ENCODE data around the gene ATAD1. TPM values are rescaled to one million over a fixed set of nuclear protein-coding genes. Genes with fewer than 3 reads are reported as not detected.
"Not testable (repeated sequence)": the region's sequence is repeated elsewhere in the genome, so short reads cannot be mapped to it uniquely, and the experiment has no call there.

The ATAD1 gene
- total RNA-seq, 4 donors from 2014 or later, result 36.6 to 52.8 (median 45.8) TPM

GRCh38 chr10:87752566-87752965 lies 65.5 kb downstream of the ATAD1 start:
- Histone ChIP-seq H3K9me3 (no peaks in the 10 kb centered on the region), H3K27ac (no peak overlapping the region), H3K4me3 (no peak overlapping the region), H3K36me3 (peaks cover 0 to 53% of the 10 kb centered on the region in 2 donors), H3K4me1 (peaks cover 0 to 13% (median 0%) of the 10 kb centered on the region in 3 donors), H3K27me3 (no peaks in the 10 kb centered on the region)
- TF ChIP-seq POLR2AphosphoS5 (IDR thresholded peaks at IDR 0.05) (no peak), POLR2A (IDR thresholded peaks at IDR 0.05) (no peak), CTCF (IDR thresholded peaks at IDR 0.05) (no peak), EP300 (IDR thresholded peaks at IDR 0.05) (no peak)
- no peak for ATAC-seq
- WGBS, 2 donors (ENCODE audit: low coverage in 1 of 2), result 75 to 77% methylated on average over 2 of the region's 2 CpGs

DNA sequence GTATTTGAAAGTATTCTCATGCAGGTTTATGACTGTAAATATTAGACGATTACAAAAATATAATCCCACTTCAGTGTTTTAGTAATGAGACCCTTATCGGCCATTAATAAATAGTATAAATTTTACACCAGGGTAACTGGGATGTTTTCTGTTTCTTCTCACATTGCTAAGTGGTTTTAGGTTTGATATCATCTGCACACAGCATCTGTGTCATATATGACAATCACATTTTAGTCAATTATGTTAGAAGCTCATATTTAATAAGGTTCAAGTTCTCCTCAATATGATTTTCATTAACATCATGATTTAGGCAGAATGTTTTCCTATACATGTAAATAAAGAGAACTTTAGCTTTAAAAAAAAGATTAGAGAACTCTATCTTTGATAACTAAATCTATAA lies 66.8 kb downstream of the ATAD1 start:
- Histone ChIP-seq H3K4me1 (peaks cover 0 to 19% (median 0%) of the 10 kb centered on the region in 3 donors), H3K4me3 (no peak overlapping the region), H3K36me3 (peaks cover 0 to 40% of the 10 kb centered on the region in 2 donors), H3K9me3 (no peaks in the 10 kb centered on the region), H3K27me3 (no peaks in the 10 kb centered on the region), H3K27ac (no peak overlapping the region)
- TF ChIP-seq POLR2AphosphoS5 (IDR thresholded peaks at IDR 0.05), result no peak
- TF ChIP-seq CTCF (IDR thresholded peaks at IDR 0.05), result no peak
- no peak for TF ChIP-seq POLR2A (IDR thresholded peaks at IDR 0.05)
- no peak for TF ChIP-seq EP300 (IDR thresholded peaks at IDR 0.05)
- WGBS, 2 donors (ENCODE audit: low coverage in 1 of 2), result 82 to 100% methylated on average over 2 of the region's 2 CpGs
- ATAC-seq, result no peak

DNA sequence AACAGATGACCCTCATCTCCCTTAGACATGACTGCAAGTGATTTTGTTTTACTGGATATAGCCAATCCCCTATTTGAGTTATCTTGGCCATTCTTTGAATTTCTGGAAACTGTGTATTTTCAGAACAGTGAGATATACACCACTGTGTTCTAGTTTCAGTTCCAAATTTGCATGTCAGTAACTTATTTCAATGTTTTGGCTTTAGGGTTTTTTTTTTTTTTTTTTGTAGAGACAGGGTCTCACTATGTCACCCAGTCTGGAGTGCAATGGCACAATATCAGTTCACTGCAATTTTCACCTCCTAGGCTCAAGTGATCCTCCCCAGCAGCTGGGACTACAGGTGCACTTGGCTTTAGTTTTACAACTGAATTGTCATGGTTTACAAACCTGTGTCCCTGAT lies 67.2 kb downstream of the ATAD1 start:
- no peak overlapping the region for H3K27ac ChIP-seq
- TF ChIP-seq CTCF (IDR thresholded peaks at IDR 0.05) (no peak), EP300 (IDR thresholded peaks at IDR 0.05) (no peak)

GRCh38 chr10:87750001-87750671 lies 67.9 kb downstream of the ATAD1 start:
- no peak overlapping the region for H3K4me3 ChIP-seq
- H3K27me3 ChIP-seq, result no peaks in the 10 kb centered on the region
- no peaks in the 10 kb centered on the region for H3K9me3 ChIP-seq
- peaks cover 0 to 19% (median 0%) of the 10 kb centered on the region in 3 donors for H3K4me1 ChIP-seq
- peak; percentile 19 for ATAC-seq
- TF ChIP-seq POLR2A (IDR thresholded peaks at IDR 0.05) (no peak), EP300 (IDR thresholded peaks at IDR 0.05) (no peak), CTCF (IDR thresholded peaks at IDR 0.05) (no peak), POLR2AphosphoS5 (IDR thresholded peaks at IDR 0.05) (no peak)
- H3K36me3 ChIP-seq, result peaks cover 0 to 35% of the 10 kb centered on the region in 2 donors
- peak overlapping the region in 2 of 4 donors; percentile 9 to 23 for H3K27ac ChIP-seq
- WGBS, 2 donors (ENCODE audit: low coverage in 1 of 2), result 25 to 66% methylated on average over 5 of the region's 5 CpGs

More for the DNA sequence above, 67.2 kb downstream of the ATAD1 start:
- peaks cover 0 to 19% (median 0%) of the 10 kb centered on the region in 3 donors for H3K4me1 ChIP-seq
- no peaks in the 10 kb centered on the region for H3K27me3 ChIP-seq
- no peaks in the 10 kb centered on the region for H3K9me3 ChIP-seq
- ATAC-seq, result no peak
- H3K36me3 ChIP-seq, result peaks cover 0 to 36% of the 10 kb centered on the region in 2 donors
- H3K4me3 ChIP-seq, result no peak overlapping the region

DNA sequence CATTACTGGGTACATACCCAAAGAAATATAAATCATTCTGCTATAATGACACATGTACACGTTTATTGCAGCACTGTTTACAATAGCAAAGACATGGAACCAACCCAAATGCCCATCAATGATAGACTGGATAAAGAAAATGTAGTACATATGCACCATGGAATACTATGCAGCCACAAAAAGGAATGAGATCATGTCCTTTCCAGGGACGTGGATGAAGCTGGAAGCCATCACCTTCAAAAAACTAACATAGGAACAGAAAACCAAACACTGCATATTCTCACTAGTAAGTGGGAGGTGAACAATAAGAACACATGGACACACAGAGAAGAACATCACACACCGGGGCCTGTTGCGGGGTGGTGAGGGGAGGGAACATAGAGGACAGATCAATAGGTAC lies 69.8 kb downstream of the ATAD1 start:
- not testable (repeated sequence) for H3K27ac ChIP-seq, H3K9me3 ChIP-seq, ATAC-seq, H3K4me3 ChIP-seq, H3K27me3 ChIP-seq
- 73 to 82% methylated on average over 4 of the region's 4 CpGs for WGBS, 2 donors (ENCODE audit: low coverage in 1 of 2)
- Histone ChIP-seq H3K4me1 (peaks cover 0 to 19% (median 0%) of the 10 kb centered on the region in 3 donors), H3K36me3 (peaks cover 0 to 27% of the 10 kb centered on the region in 2 donors)

All from gastroesophageal sphincter (tissue), 4 donors.